HG02852 (cell line): Measurements from ENCODE around the gene PRKAR1A.

ENCODE experiments used
- ATAC-seq: cut with Tn5 transposase; IDR thresholded peaks from one replicate; pipeline ENCODE4 v1.9.1; 2021; ENCODE audit warnings: mild to moderate bottlenecking, moderate library complexity; ENCODE audit not compliant: unreplicated experiment

Gene PRKAR1A

DNA sequence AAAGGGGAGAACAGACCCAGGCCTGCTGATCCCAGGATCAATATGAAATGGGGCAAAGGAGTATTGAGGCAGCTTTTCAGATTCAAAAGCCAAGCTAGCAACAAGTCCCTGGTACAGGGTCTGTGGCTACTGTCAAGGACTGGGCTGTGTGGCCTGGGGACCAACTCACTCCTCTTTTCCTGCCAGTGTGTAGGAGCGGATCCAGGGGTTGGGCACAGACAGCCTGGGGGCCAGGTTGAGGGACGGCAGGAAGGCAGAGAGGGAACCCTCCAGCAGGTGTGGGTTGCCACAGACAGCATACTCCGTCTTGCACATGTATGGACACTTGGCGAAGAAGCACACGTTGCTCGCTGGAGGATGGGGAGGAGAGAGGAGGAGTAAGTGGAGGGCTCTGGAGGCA lies 29.6 kb downstream of the PRKAR1A start:
- ATAC-seq, result no peak

GRCh38 chr17:68542698-68543463 lies 30.7 kb downstream of the PRKAR1A start:
- no peak for ATAC-seq

DNA sequence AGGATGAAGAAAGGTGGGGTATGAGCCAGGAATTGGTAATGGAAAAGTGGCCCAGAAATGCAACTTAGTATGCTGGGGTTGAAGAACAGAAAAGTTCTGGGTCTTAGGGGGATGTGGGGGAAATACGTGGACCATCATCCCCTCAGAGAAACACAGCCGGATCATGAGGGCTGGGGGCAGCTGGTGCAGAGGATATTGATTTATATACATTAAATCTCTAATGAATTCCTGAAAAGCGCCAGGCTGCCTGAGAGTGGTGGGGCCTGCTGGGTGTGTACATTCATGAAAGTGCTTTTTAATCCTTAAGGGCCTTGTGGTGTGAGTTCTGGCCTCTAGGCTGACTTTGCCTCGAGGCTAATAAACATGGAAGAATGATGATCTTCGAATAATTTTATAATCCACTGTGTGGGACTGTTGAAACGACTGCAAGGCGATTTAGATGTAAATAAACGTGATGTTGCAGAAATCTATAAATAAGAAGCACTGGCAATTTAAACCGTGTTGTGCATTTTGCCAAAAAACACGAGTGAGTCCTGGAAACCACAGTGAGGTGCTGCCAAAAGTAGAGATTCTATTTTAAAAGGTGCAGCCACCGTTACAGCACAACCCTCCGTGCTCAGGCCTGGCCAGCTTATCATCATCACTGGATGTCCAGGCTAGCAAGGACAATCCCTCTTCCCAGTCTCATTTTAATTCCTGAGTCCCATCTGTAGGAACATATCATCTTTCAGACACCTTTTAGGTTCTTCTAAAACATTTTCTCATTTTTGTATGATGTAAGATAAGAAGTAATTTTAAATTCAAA lies 32.1 kb downstream of the PRKAR1A start:
- no peak for ATAC-seq

DNA sequence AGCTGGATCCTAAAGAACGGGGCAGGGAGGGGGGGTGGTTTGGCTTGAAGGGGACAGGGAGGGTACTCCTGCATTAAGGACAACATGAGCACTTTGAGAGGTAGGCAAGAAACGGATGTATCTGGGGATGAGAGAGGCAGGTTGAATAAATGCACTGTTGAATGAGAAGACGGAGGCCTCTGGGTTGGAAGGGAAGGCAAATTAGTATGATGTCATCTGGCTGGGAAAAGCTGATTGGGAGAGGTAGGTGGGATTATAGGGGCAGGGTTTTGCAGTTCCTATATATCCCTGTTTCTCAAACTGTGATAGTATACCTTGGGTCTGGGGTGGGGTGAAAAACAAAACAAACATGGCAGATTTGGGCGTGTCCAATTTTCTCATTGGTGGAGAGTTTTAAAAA lies 44.3 kb downstream of the PRKAR1A start:
- no peak for ATAC-seq

GRCh38 chr17:68559316-68559715 lies 47.1 kb downstream of the PRKAR1A start:
- no peak for ATAC-seq

DNA sequence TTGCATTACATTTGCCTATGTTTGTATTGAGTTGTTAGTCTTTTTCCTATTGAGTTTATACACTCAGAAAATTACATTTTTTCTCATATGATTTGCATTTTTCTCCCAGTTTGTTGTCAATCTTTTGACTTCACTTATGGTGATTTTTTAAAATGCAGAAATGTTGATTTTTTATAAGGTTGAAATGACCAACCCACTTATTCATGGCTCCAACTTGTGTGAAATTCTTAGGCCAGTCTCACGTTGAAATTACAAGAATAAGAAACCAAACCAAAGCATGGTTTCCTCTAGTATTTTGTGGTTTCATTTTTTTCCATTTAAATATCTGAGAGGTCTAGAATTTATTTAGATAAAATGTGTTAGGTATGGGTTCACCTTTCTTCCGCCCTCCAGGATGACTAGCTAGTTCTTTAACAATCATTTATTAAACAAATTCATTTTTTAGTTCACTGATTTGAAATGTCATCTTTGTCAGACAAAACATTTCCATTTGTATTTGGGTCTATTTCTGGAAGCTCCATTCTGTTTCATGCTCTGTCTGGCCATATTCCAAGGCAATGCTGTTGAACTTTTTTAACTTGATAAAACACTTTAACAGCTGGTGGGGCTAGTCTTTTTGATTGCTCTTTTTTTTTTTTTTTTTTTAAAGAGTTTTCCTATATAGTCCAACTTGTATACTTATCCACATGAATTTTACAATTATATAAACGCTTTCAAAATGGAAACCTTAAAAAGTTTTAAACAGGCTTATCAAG lies 48.9 kb downstream of the PRKAR1A start:
- ATAC-seq, result no peak

DNA sequence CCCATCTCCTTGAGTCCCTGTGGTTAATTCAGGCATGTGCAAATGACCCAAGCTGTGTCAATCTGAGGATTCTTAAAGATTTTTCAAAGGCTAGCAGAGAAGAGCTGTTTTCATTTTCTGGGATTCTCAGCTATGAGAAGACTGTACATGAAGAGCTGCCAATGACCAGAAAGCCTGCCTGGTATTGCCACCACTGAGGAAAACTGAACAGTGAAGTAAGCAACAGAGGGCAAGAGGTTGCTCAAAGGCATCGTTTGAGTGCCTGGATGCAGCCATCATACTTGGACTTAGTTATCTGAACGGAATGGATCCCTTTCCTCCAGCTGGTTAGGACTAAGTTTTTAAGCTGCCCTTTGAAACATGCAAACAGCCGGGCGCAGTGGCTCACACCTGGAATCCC lies 50.5 kb downstream of the PRKAR1A start:
- no peak for ATAC-seq

GRCh38 chr17:68564415-68565111 lies 52.3 kb downstream of the PRKAR1A start:
- no peak for ATAC-seq

DNA sequence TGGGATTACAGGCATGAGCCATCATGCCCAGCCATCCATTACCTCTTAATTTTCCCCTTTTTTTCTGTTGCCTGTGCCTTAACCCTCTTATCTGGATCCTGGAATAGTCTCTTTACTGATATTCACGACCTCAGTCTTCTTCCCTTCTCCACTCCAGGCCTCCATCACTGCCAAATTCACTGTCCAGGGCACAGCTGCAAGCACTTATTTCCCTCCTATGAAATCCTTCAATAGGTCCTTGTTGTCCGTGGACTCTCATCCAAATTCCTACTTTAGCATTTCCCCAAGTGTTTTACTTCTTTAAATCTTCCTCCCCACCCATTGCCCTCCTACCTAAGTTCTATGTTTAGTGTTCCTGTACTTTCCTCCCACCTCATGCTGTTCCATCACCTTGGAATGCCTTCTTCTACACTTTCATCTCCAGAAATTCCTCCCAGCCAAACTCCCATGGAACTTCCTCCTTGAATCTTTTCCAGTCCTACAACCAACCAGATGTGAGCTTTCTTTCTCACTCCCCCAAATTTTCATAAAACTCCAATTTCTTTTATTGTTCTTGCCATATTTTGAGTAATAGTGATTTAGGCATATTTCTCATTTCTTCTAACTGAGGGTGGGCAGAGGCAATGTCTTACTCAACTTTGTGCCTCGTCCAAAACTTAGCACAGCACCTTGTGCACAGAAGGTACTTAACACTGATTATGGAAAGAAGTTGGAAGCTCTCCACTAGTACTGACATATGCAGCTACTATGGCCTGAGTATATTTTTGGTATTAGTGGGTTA lies 53.6 kb downstream of the PRKAR1A start:
- ATAC-seq, result no peak

GRCh38 chr17:68566442-68566738 lies 54.2 kb downstream of the PRKAR1A start:
- no peak for ATAC-seq

GRCh38 chr17:68567035-68567434 lies 54.8 kb downstream of the PRKAR1A start:
- ATAC-seq, result no peak

DNA sequence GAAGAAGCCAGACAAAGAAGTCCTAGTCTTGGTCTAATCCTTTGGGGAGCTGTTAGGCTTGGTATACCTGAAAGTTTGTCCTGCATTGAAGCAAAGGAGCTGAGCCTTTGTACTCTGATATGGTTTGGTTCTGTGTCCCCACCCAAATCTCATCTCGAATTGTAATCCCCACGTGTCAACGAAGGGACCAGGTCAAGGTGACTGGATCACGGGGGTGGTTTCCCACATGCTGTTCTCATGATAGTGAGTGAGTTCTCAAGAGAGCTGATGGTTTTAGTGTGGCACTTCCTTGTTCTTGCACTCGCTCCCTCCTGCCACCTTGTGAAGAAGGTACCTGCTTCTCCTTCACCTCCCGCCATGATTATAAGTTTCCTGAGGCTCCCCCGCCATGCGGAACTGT lies 55.4 kb downstream of the PRKAR1A start:
- ATAC-seq, result no peak

- no peak for ATAC-seq
Observed at GRCh38 chr17:68568581-68568980, 56.4 kb downstream of the PRKAR1A start.

GRCh38 chr17:68569346-68569745 lies 57.1 kb downstream of the PRKAR1A start:
- no peak for ATAC-seq

GRCh38 chr17:68570526-68570925 lies 58.3 kb downstream of the PRKAR1A start:
- ATAC-seq, result no peak

- ATAC-seq, result no peak
Observed at GRCh38 chr17:68572138-68572842, 60.1 kb downstream of the PRKAR1A start.

DNA sequence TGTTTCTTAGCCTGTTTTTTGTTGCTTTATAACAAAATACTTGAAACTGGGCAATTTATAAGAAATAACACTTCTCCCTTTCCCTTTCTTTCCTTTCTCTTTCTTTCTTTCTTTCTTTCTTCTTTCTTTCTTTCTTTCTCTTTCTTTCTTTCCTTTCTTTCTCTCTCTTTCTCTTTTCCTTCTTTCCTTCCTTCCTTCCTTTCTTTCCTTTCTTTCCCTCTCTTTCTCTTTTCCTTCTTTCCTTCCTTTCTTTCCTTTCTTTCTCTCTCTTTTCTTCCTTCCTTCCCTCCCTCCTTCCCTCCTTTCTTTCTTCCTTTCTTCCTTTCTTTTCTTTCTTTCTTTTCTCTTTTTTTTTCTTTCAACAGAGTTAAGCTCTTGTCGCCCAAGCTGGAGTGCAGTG lies 61.1 kb downstream of the PRKAR1A start:
- no peak for ATAC-seq

- no peak for ATAC-seq
Observed at GRCh38 chr17:68576137-68576536, 63.9 kb downstream of the PRKAR1A start.

DNA sequence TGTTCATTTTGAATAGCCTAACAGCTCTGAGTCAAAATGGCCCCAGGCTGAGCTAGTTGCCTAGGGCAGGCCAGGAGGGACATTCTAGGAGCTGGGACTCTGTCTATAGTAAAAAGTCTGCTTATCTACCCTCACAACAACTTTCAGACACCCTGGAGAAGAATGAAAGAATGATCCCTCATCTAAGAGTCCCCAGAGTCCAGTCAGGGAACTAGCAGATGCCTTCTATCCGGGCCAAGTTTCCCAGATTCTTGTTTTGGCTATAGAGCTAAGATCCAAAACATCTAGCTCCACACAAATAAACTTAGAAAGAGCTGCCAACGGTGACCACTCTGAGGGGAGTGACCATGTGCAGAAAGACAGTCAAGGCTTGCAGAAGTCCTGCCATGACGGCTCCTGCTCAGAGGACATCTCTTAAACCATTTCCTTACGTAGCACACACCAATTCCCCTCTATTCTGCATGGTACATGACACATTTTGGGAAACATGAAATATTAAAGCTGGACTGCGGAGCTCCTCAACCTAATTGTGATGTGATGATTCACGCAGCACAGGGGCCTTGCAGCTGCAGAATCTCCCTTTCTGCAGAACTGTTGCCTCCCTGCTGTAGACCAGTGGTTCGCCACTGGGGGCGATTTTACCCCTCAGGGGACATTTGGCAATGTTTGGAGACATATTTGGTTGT lies 64.7 kb downstream of the PRKAR1A start:
- no peak for ATAC-seq
